ES-I3 (cell line): Measurements from ENCODE around the gene KIF3B.

Source experiments
- H3K36me3 ChIP-seq: 2 replicates; pipeline ENCODE4 v1.6.1; 2013; ENCODE audit warnings: mild to moderate bottlenecking, low read length, control low read depth, moderate library complexity; ENCODE audit not compliant: insufficient read depth
- H3K4me1 ChIP-seq: 2 replicates; pipeline ENCODE4 v1.6.1; 2013; ENCODE audit warnings: mild to moderate bottlenecking, control low read depth, low read length; ENCODE audit not compliant: insufficient read depth
- H3K9ac ChIP-seq: 2 replicates; pipeline ENCODE4 v1.6.1; 2013; ENCODE audit warnings: low read depth, mild to moderate bottlenecking, low read length, moderate library complexity
- H3K9me3 ChIP-seq: 2 replicates; pipeline ENCODE4 v1.6.1; 2013; ENCODE audit warnings: mild to moderate bottlenecking, low read length, moderate library complexity; ENCODE audit not compliant: control insufficient read depth, insufficient read depth

The KIF3B gene

GRCh38 chr20:32277361-32278198, at the start of gene KIF3B:
Gene KIF3B (plus strand): TSS chr20:32277651. CDS start chr20:32309778, 32,127 bp downstream.
- no peaks in the 10 kb centered on the region for H3K9me3 ChIP-seq
- H3K9ac ChIP-seq, result peak within 1 kb of the TSS; percentile 58; the same call in 1 of the 2 replicates
- 0 out of 2 replicates have a peak, but pooled peaks cover 4% of the 10 kb centered on the region for H3K4me1 ChIP-seq

GRCh38 chr20:32227744-32228688, 49.4 kb upstream of the KIF3B start:
- Histone ChIP-seq H3K36me3 (peaks cover 25% of the 10 kb centered on the region), H3K9ac (no peak overlapping the region), H3K9me3 (no peaks in the 10 kb centered on the region), H3K4me1 (no peaks in the 10 kb centered on the region)

More at GRCh38 chr20:32277361-32278198, at the start of gene KIF3B:
- no peaks in the 10 kb centered on the region for H3K36me3 ChIP-seq

- Histone ChIP-seq H3K9me3 (no peaks in the 10 kb centered on the region), H3K36me3 (peaks cover 18% of the 10 kb centered on the region), H3K9ac (no peak overlapping the region), H3K4me1 (no peaks in the 10 kb centered on the region)
Observed at GRCh38 chr20:32229251-32229747, 48.2 kb upstream of the KIF3B start.

GRCh38 chr20:32230707-32231106, 46.7 kb upstream of the KIF3B start:
- H3K4me1 ChIP-seq, result no peaks in the 10 kb centered on the region
- H3K36me3 ChIP-seq, result peaks cover 18% of the 10 kb centered on the region
- no peak overlapping the region for H3K9ac ChIP-seq
- no peaks in the 10 kb centered on the region for H3K9me3 ChIP-seq

GRCh38 chr20:32231245-32231644, 46.2 kb upstream of the KIF3B start:
- peaks cover 18% of the 10 kb centered on the region for H3K36me3 ChIP-seq
- no peaks in the 10 kb centered on the region for H3K9me3 ChIP-seq
- H3K4me1 ChIP-seq, result no peaks in the 10 kb centered on the region
- no peak overlapping the region for H3K9ac ChIP-seq

GRCh38 chr20:32231847-32232246, 45.6 kb upstream of the KIF3B start:
- H3K9me3 ChIP-seq, result no peaks in the 10 kb centered on the region
- peaks cover 18% of the 10 kb centered on the region for H3K36me3 ChIP-seq
- H3K4me1 ChIP-seq, result no peaks in the 10 kb centered on the region
- H3K9ac ChIP-seq, result no peak overlapping the region

- Histone ChIP-seq H3K4me1 (no peaks in the 10 kb centered on the region), H3K9ac (no peak overlapping the region), H3K36me3 (peaks cover 18% of the 10 kb centered on the region), H3K9me3 (no peaks in the 10 kb centered on the region)
Observed at GRCh38 chr20:32232326-32232886, 45.0 kb upstream of the KIF3B start.

GRCh38 chr20:32233286-32233685, 44.2 kb upstream of the KIF3B start:
- Histone ChIP-seq H3K36me3 (peaks cover 18% of the 10 kb centered on the region), H3K9ac (no peak overlapping the region), H3K9me3 (no peaks in the 10 kb centered on the region), H3K4me1 (no peaks in the 10 kb centered on the region)

- Histone ChIP-seq H3K4me1 (0 out of 2 replicates have a peak, but pooled peaks cover 5% of the 10 kb centered on the region), H3K9ac (no peak overlapping the region), H3K9me3 (no peaks in the 10 kb centered on the region), H3K36me3 (peaks cover 12% of the 10 kb centered on the region)
Observed at GRCh38 chr20:32234135-32234808, 43.2 kb upstream of the KIF3B start.

- peaks cover 12% of the 10 kb centered on the region for H3K36me3 ChIP-seq
- no peak overlapping the region for H3K9ac ChIP-seq
- H3K4me1 ChIP-seq, result peaks cover 12% of the 10 kb centered on the region; the same call in 1 of the 2 replicates
- H3K9me3 ChIP-seq, result no peaks in the 10 kb centered on the region
Observed at GRCh38 chr20:32235331-32236047, 42.0 kb upstream of the KIF3B start.

GRCh38 chr20:32236048-32236533, 41.4 kb upstream of the KIF3B start:
- H3K9me3 ChIP-seq, result no peaks in the 10 kb centered on the region
- peaks cover 12% of the 10 kb centered on the region for H3K36me3 ChIP-seq
- H3K4me1 ChIP-seq, result peaks cover 13% of the 10 kb centered on the region; the same call in 1 of the 2 replicates
- H3K9ac ChIP-seq, result no peak overlapping the region

- no peak overlapping the region for H3K9ac ChIP-seq
- peaks cover 13% of the 10 kb centered on the region; the same call in 1 of the 2 replicates for H3K4me1 ChIP-seq
- no peaks in the 10 kb centered on the region for H3K9me3 ChIP-seq
- peaks cover 12% of the 10 kb centered on the region for H3K36me3 ChIP-seq
Observed at GRCh38 chr20:32236819-32237218, 40.6 kb upstream of the KIF3B start.

- peaks cover 13% of the 10 kb centered on the region; the same call in 1 of the 2 replicates for H3K4me1 ChIP-seq
- H3K36me3 ChIP-seq, result peaks cover 6% of the 10 kb centered on the region
- H3K9ac ChIP-seq, result no peak overlapping the region
- no peaks in the 10 kb centered on the region for H3K9me3 ChIP-seq
Observed at GRCh38 chr20:32237419-32237818, 40.0 kb upstream of the KIF3B start.
